HG02759 (cell line): Measurements from ENCODE around the gene RALY.

Experiments used
- ATAC-seq: cut with Tn5 transposase; IDR thresholded peaks from one replicate; pipeline ENCODE4 v1.9.1; 2021; ENCODE audit warnings: mild to moderate bottlenecking, moderate library complexity; ENCODE audit not compliant: unreplicated experiment

Gene RALY

GRCh38 chr20:34100576-34100975 lies 106.9 kb downstream of the RALY start:
- ATAC-seq = no peak

- no peak for ATAC-seq
Observed at GRCh38 chr20:34102342-34102741, 108.6 kb downstream of the RALY start.

GRCh38 chr20:34104059-34104458 lies 110.3 kb downstream of the RALY start:
- ATAC-seq = no peak

GRCh38 chr20:34105978-34106675 lies 112.4 kb downstream of the RALY start:
- ATAC-seq = no peak

GRCh38 chr20:34108616-34109174 lies 115.0 kb downstream of the RALY start:
- ATAC-seq = no peak

- no peak for ATAC-seq
Observed at GRCh38 chr20:34109442-34109841, 115.7 kb downstream of the RALY start.

- ATAC-seq = no peak
Observed at GRCh38 chr20:34110025-34110744, 116.5 kb downstream of the RALY start.

- no peak for ATAC-seq
Observed at GRCh38 chr20:34110745-34111641, 117.3 kb downstream of the RALY start.

- ATAC-seq = peak; percentile 88
Observed at GRCh38 chr20:34111702-34112599, 118.2 kb downstream of the RALY start, which contains the start of gene EIF2S2. TSS of gene EIF2S2 (minus strand) at chr20:34112243. CDS start at chr20:34112110, 133 bp downstream.

GRCh38 chr20:34112600-34113101 lies 118.9 kb downstream of the RALY start:
- ATAC-seq = peak; percentile 17

- no peak for ATAC-seq
Observed at GRCh38 chr20:34114809-34115208, 121.1 kb downstream of the RALY start.

GRCh38 chr20:34115232-34115631 lies 121.5 kb downstream of the RALY start:
- ATAC-seq = no peak

GRCh38 chr20:34120213-34120612 lies 126.5 kb downstream of the RALY start:
- no peak for ATAC-seq

GRCh38 chr20:34122274-34122980 lies 128.7 kb downstream of the RALY start:
- ATAC-seq = no peak

- ATAC-seq = no peak
Observed at GRCh38 chr20:34123309-34123708, 129.6 kb downstream of the RALY start.

GRCh38 chr20:34124469-34125249 lies 130.9 kb downstream of the RALY start:
- peak; percentile 61 for ATAC-seq

- no peak for ATAC-seq
Observed at GRCh38 chr20:34127792-34128191, 134.1 kb downstream of the RALY start.

GRCh38 chr20:34129518-34130162 lies 135.9 kb downstream of the RALY start:
- ATAC-seq = peak; percentile 57
